ENCODE measurements around the gene CTIF.

CTIF gene

DNA sequence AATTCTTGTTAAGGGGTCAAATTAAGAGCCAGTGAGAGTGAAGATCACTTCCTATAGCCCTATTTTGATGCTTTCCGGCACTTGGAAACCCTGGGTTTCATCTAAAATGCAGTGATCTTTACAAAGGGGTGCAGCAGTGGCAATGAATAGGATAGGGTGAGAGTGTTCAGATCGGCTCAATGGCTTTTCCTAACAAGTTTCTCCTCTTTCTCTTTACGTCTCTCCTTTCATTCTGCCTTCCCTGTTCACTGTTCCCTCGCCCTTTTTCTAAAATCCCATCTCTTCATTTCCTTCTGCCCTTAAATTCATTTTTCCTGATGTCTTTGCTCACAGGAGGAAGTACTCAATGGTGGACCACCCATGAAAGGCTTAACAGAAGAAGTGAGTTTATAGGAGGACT is 86.0 kb downstream of the CTIF start:
- H3K4me1 Mint-ChIP-seq (ENCODE audit: low read depth), result no peaks in the 10 kb centered on the region
- intact Hi-C loops (cut with micrococcal nuclease), result no loop called here
- H3K4me3 Mint-ChIP-seq, result no peak overlapping the region

DNA sequence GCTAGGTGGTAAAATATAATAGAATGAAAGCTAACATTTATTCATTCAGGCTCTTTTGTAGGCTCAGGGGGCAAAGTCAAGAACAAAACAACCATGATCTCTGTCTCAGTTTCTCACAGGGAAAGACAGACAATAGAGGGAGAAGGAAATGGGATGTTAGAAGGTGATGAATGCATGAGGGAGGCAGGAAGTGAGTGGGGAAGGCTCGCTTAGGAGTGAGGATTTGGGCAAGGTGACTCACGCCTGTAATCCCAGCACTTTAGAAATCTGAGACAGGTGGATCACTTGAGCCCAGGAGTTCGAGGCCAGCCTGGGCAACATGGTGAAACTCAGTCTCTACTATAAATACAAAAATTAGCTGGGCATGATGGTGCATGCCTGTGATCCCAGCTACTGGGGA is 88.4 kb downstream of the CTIF start:
- intact Hi-C loops (cut with micrococcal nuclease), result no loop called here
- no peak overlapping the region for H3K4me3 Mint-ChIP-seq
- H3K9me3 Mint-ChIP-seq, result no peaks in the 10 kb centered on the region
- no peak overlapping the region for H3K27ac Mint-ChIP-seq
- H3K27me3 Mint-ChIP-seq, result no peaks in the 10 kb centered on the region
- H3K36me3 Mint-ChIP-seq (ENCODE audit: low read depth), result peaks cover 35% of the 10 kb centered on the region
- no peaks in the 10 kb centered on the region for H3K4me1 Mint-ChIP-seq (ENCODE audit: low read depth)

More for the DNA sequence above, 86.0 kb downstream of the CTIF start:
- Mint-ChIP-seq H3K9me3 (no peaks in the 10 kb centered on the region), H3K27me3 (no peaks in the 10 kb centered on the region), H3K27ac (no peak overlapping the region), H3K36me3 (ENCODE audit: low read depth) (peaks cover 51% of the 10 kb centered on the region)

DNA sequence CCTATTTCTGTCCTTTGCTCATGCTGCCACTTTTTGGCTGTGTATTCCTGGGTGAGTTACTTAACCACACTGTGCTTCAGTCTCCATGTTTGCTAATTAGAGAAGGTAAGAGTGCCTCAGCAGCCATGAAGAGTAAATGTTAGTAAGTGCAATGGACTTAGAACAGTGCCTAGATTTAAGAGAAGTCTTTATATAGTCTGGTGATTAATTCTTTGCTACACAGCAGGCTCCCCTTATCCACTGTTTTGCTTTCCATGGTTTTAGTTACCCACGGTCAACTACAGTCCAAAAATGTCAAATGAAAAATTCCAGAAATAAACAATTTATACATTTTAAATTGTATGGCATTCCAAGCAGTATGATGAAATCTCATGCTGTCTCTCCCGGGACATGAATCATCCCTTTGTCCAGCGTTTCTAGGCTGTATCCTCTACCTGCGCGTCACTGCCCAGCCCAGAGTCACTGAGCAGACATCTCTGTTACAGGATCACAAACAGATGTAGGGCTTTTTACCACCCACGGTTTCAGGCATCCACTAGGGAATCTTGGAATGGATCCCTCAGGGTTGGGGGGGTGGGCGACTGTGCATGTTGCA is 91.0 kb downstream of the CTIF start:
- intact Hi-C loops (cut with micrococcal nuclease), result no loop called here
- Mint-ChIP-seq H3K36me3 (ENCODE audit: low read depth) (peaks cover 42% of the 10 kb centered on the region), H3K27ac (no peak overlapping the region), H3K4me1 (ENCODE audit: low read depth) (no peaks in the 10 kb centered on the region), H3K9me3 (no peaks in the 10 kb centered on the region), H3K27me3 (no peaks in the 10 kb centered on the region), H3K4me3 (no peak overlapping the region)

DNA sequence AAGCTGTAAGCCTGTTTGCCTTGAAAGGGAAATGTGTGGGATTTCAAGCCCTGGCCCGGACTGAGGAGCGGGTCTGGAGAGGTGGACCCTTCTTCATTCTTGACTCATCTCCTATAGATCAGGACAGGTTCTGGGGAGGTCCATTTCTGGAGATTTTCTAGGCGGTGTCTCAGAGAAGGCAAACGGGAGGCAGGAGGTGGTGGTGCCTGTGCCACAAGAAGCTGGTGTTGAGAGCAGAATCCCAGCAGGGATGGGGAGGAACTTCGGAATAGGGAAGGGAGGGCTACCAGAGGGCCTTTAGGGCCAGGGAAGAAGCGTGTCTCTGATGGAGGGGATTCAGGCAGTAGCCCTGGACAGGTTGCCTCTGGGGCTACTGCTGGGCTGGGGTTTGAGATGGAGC is 93.0 kb downstream of the CTIF start:
- H3K27ac Mint-ChIP-seq, result no peak overlapping the region
- H3K36me3 Mint-ChIP-seq (ENCODE audit: low read depth), result peaks cover 45% of the 10 kb centered on the region
- no peaks in the 10 kb centered on the region for H3K27me3 Mint-ChIP-seq
- H3K9me3 Mint-ChIP-seq, result no peaks in the 10 kb centered on the region
- no peaks in the 10 kb centered on the region for H3K4me1 Mint-ChIP-seq (ENCODE audit: low read depth)
- intact Hi-C loops (cut with micrococcal nuclease), result no loop called here
- no peak overlapping the region for H3K4me3 Mint-ChIP-seq

DNA sequence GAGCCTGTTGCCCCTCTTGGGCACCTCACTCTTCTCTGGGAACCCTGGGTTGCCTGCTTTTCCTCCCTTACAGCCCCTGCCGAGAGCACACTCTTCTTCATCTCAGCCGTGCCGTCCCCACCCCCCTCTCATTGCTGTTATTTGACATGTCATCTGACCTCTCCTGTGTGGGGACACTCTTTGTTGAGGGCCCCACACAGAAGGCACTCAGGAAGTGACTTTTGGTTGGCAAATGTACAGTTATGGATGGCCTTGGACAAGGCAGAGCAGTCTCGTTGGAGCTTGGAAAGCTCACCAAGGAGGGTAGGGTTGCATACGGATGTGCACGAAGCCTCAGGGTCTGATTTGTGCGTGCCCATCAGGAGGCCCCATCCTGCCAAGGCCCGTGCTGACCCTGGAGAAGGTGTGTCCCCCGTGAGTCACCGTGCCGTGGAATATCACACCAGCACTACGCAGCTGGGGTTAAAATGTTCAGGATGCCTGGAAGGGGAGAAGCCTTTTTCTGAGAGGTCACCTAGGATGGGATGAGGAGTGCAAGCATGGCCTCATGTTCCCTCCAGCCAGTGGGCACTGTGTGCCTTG is 93.9 kb downstream of the CTIF start:
- peaks cover 47% of the 10 kb centered on the region for H3K36me3 Mint-ChIP-seq (ENCODE audit: low read depth)
- H3K27me3 Mint-ChIP-seq, result no peaks in the 10 kb centered on the region
- intact Hi-C loops (cut with micrococcal nuclease), result no loop called here
- H3K9me3 Mint-ChIP-seq, result no peaks in the 10 kb centered on the region
- H3K4me1 Mint-ChIP-seq (ENCODE audit: low read depth), result no peaks in the 10 kb centered on the region
- H3K27ac Mint-ChIP-seq, result no peak overlapping the region
- H3K4me3 Mint-ChIP-seq, result no peak overlapping the region

DNA sequence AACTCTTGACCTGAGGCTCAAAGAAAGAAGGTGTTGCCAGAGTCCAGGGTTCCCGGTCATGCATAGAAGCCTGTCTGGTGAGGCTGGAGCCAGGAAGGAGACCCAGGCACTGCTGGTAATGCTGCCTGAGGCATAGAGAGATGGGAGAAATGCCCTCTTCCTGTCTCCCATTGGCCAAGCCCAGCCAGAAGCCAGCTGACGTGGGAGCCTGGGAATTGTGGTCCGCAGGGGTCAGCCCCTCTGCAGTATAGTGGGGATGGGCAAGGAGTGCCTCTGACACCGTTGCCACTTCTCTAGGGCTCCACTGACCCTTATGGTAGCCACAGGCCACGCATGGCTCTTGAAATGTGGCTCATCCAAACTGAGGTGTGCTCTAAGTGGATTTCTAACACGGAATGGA is 95.7 kb downstream of the CTIF start:
- no peak overlapping the region for H3K27ac Mint-ChIP-seq
- intact Hi-C loops (cut with micrococcal nuclease), result no loop called here
- no peaks in the 10 kb centered on the region for H3K9me3 Mint-ChIP-seq

DNA sequence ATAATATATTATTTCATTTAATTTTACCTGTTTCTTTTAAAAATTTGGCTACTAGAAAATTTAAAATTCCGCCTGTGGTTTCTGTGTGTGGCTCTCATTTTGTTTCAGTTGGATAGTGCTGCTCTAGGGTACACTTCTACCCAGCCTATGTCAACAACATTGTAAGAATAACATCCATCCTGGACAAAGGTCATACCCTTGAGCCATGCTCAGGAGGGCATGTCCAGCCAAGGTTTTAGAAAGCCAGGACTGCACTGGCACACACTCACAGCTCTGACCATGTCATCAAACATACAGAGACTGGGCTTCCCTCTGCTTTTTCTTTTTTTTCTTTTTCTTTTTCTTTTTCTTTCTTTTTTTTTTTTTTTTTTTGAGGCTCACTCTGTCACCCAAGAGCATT is 96.1 kb downstream of the CTIF start:
- Mint-ChIP-seq H3K4me1 (ENCODE audit: low read depth) (no peaks in the 10 kb centered on the region), H3K9me3 (no peaks in the 10 kb centered on the region), H3K4me3 (no peak overlapping the region), H3K27me3 (no peaks in the 10 kb centered on the region), H3K27ac (no peak overlapping the region), H3K36me3 (ENCODE audit: low read depth) (peaks cover 52% of the 10 kb centered on the region)
- intact Hi-C loops (cut with micrococcal nuclease), result no loop called here

More for the DNA sequence above, 95.7 kb downstream of the CTIF start:
- Mint-ChIP-seq H3K4me3 (no peak overlapping the region), H3K27me3 (no peaks in the 10 kb centered on the region), H3K4me1 (ENCODE audit: low read depth) (no peaks in the 10 kb centered on the region), H3K36me3 (ENCODE audit: low read depth) (peaks cover 52% of the 10 kb centered on the region)

DNA sequence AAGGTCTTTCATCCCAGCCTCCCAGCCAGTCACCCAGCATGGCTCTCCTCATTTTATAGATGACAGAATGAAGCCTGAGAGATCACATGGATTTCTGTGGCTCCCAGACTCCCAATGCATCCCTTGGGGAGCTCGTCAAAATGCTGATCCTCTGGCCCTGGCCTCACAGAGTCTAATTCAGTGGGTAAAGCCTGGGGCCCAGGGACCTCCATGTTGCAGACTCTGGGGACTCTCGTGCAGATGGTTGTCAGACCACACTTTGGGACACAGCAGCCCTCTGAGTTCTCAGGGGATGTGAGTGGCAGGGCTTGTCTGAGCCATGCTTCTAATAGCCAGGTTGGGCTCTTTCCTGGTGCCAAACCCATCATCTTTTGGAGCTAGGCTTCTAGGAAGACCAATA is 97.0 kb downstream of the CTIF start:
- H3K27me3 Mint-ChIP-seq, result no peaks in the 10 kb centered on the region
- peaks cover 52% of the 10 kb centered on the region for H3K36me3 Mint-ChIP-seq (ENCODE audit: low read depth)
- H3K9me3 Mint-ChIP-seq, result no peaks in the 10 kb centered on the region
- no peak overlapping the region for H3K4me3 Mint-ChIP-seq
- intact Hi-C loops (cut with micrococcal nuclease), result no loop called here
- H3K27ac Mint-ChIP-seq, result no peak overlapping the region
- no peaks in the 10 kb centered on the region for H3K4me1 Mint-ChIP-seq (ENCODE audit: low read depth)

DNA sequence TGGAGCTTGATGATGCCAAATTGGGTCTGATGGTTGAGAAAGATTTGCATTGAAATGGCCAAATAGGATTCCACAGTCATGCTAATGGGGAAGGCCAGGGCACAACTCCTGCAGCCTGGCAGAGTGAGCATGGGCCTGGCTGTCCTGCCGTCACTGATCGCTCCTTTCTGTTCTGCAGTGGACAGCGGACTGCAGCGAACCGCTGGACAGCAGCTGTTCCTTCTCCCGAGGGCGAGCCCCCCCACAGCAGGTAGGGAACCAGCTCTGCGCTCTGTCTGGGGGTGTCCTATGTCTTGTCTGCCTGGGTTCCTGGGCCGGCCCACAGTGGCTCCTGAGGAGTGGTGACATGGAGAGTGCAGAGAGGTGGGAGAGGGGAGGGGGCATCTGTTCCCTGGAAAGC is 97.6 kb downstream of the CTIF start:
- intact Hi-C loops (cut with micrococcal nuclease), result no loop called here

DNA sequence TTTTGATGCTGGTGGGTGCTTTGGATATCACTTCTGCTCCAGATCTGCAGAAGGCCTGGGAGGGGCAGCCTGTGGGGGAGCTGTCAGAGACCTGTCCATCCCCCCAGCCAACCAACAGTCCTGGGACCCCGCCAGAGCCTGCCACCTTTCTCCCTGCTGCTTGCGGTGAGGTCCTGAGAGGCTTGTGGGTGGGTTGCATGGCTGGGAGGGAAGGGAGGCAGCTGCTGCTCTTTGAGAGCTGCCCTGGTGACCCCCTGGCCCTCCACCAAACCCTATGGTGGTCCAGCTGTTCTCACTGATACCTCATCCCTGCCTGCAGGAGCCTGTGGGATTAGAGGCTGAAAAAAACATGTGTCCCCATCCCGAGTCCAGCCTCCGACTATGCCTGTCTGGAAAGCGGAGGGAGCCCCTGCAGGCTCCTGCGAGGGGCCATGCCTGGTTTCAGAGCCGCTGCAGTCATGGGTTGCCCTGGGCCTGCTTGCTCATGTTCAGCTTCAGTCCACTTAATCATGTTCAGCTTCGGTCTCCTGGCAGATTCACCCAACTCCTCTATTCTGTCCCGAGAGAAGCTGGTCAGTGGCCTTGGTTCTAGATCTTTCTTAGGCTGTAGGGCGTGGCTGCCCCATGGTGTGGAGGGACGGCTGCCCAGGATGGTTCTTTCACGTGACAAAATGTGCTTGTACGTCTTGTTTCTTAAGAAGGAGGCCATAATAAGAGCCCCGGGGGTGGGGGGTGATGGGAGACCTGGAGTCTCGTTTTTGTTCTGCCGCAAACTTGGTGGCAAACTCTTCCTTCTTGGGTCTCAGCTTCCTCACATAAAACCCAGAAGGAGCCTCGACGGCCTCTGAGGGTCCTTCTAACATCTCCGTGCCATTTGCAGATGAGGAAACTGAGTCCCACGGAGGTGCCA is 98.5 kb downstream of the CTIF start:
- no peak overlapping the region for H3K4me3 Mint-ChIP-seq
- no peaks in the 10 kb centered on the region for H3K27me3 Mint-ChIP-seq
- H3K4me1 Mint-ChIP-seq (ENCODE audit: low read depth), result no peaks in the 10 kb centered on the region
- peaks cover 6% of the 10 kb centered on the region for H3K9me3 Mint-ChIP-seq
- no peak overlapping the region for H3K27ac Mint-ChIP-seq
- peaks cover 49% of the 10 kb centered on the region for H3K36me3 Mint-ChIP-seq (ENCODE audit: low read depth)
- intact Hi-C loops (cut with micrococcal nuclease), result no loop called here

More for the DNA sequence above, 97.6 kb downstream of the CTIF start:
- no peak overlapping the region for H3K27ac Mint-ChIP-seq
- H3K9me3 Mint-ChIP-seq, result no peaks in the 10 kb centered on the region
- H3K27me3 Mint-ChIP-seq, result no peaks in the 10 kb centered on the region
- H3K36me3 Mint-ChIP-seq (ENCODE audit: low read depth), result peaks cover 52% of the 10 kb centered on the region
- no peak overlapping the region for H3K4me3 Mint-ChIP-seq
- H3K4me1 Mint-ChIP-seq (ENCODE audit: low read depth), result no peaks in the 10 kb centered on the region

DNA sequence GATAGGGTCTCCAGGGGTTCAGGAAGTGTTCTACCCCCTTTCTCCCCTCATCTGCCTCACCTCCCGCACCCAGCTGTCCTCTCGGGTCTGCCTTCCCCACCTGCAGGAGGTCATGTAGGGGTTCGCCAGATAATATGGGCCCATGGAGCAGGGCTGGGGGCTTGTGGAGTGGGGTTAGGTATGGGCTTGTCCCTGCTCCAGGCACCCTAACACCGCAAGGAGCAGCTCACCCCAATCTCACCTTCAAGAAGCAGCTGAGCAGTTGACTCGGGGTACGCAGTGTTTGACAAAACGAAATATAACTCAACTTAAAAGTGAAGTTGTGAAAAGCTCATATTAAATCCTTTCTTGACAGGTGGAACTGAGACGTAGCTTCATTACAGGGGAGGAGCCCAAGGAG is 99.6 kb downstream of the CTIF start:
- Mint-ChIP-seq H3K27me3 (no peaks in the 10 kb centered on the region), H3K9me3 (peaks cover 10% of the 10 kb centered on the region), H3K4me3 (no peak overlapping the region), H3K27ac (no peak overlapping the region), H3K4me1 (ENCODE audit: low read depth) (no peaks in the 10 kb centered on the region), H3K36me3 (ENCODE audit: low read depth) (peaks cover 42% of the 10 kb centered on the region)
- intact Hi-C loops (cut with micrococcal nuclease), result no loop called here

DNA sequence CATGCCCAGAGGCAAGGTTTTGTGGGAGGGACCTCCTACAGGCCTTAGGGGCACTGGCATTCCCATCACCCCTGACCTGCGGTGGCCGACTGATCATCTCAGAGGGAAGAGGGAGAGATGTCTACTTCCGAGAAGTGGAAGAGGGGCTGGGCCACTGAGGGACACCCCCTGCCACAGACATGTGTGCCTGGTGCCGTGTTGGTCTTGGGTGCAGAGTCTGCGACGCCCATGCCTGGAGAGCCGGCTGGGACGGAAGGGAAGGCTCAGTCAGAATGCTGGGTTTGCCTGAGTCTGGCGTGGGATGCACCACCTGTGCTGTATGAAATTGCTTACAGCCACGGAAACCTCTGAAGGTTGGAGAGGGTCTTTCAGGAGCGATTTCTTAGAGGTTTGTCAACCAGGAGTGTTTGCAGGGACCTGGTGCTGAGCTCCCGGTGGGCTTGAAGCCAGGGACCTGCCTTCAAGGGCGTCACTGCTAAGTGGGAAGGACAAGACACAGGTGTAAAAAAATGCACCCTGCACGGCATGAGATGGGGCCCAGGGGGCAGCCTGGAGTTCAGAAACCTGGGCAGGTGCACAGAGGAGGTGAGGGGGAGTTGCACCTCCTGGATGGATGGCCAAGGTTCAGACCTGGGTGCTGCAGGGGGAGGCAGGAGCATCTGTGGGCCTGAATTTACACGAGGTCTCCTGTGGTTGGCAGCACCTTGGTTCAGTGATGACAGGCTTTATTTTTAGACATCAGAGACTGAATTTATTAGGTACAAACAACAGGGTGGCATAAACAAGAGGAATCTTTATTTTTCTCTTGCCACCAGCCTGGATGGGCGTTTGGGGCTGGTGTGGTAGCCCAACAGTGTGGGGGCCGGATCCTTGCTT is 100.3 kb downstream of the CTIF start:
- H3K4me3 Mint-ChIP-seq, result no peak overlapping the region
- H3K9me3 Mint-ChIP-seq, result peaks cover 10% of the 10 kb centered on the region
- H3K4me1 Mint-ChIP-seq (ENCODE audit: low read depth), result no peaks in the 10 kb centered on the region
- intact Hi-C loops (cut with micrococcal nuclease), result no loop called here
- H3K27me3 Mint-ChIP-seq, result no peaks in the 10 kb centered on the region
- H3K27ac Mint-ChIP-seq, result no peak overlapping the region
- H3K36me3 Mint-ChIP-seq (ENCODE audit: low read depth), result peaks cover 37% of the 10 kb centered on the region

DNA sequence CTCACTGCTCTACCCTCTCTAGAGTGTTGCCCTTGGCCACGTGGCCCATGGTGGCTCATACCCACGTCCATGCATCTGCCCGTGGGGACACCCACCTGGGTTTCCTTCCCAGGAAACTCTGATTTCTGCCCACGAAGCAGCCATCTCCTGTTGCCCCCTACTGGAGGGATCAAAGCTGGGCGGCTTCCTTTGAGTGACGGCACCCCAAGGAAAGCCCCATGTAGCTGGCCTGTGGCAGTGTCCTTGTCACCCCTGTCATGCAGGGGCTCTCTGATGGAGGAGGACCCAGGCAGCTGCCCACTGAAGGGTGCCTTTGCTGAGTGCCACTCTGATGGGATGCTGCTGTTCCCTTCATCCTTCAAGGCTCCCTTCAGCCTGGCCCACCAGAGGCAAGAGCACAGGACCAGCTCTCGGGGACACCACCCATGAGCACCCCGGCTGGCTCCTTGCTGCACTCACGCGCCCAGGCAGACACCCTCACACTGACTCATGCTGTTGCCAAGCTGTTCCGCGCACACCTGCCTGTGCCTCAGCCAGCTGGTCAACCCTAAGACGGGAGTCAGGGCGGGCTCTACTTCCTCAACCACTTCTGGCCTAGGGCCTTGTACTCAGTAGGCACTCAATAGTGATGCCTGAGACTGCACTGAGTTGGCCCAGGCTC is 101.1 kb downstream of the CTIF start:
- intact Hi-C loops (cut with micrococcal nuclease), result no loop called here
- no peaks in the 10 kb centered on the region for H3K27me3 Mint-ChIP-seq
- H3K4me3 Mint-ChIP-seq, result no peak overlapping the region
- H3K9me3 Mint-ChIP-seq, result peaks cover 10% of the 10 kb centered on the region
- no peaks in the 10 kb centered on the region for H3K4me1 Mint-ChIP-seq (ENCODE audit: low read depth)
- H3K27ac Mint-ChIP-seq, result no peak overlapping the region
- peaks cover 37% of the 10 kb centered on the region for H3K36me3 Mint-ChIP-seq (ENCODE audit: low read depth)
